Measurements from ENCODE around the gene ISCU. TPM values are rescaled to one million over a fixed set of nuclear protein-coding genes. Genes with fewer than 3 reads are reported as not detected.

Gene ISCU
- total RNA-seq, 1 donor from 2014 or later: 132 TPM

DNA sequence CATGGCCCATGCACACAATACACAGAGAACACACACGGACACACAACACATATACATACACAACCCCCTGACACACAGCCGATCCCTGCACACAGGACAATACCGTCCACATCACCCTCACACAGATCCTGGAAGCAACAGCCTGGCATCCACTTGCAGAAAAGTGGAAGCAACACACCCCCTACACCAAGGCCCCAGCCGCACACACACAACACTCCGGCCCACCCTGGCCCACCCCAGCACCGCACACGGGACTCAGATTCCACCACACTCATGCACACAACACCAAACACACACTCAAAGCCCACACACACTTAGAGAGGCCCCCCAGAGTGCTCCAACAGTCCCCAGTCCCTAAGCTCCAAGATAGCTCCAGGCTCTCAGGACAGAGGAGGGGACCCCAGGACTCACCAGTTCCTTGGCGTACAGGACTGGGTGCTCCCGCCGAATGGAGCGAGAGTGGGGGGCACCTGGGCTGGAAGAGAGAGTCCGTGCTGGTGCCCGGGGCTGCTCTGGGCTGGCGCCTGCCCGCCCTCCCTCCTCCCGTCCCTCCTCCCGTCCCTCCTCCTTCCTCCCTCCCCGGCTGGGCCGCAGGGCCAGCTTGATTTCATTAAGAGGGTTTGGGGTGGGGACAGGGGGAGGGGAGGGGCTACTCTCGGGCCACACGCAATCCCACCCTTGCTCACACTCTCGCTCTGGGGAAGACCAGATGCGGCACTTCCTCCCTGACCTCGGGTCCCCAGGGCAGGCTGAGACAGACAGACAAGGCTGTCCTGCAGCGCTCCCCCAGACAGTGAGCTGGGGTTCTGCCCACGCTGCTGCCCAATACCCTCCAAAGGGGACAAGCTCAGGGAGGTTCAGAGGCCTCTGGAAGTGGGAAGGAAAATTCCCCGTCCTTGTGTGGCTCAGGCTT, 35.4 kb downstream of the ISCU start, which contains the start of gene TMEM119:
Gene TMEM119 (minus strand): TSS at position 526 of the 913 bp plus-strand sequence. CDS start 5,701 bp downstream, outside the sequence.
- intact Hi-C loops (cut with DNase I): no loop called here
- ATAC-seq: peak; percentile 83
- DNase-seq (ENCODE audit: low spot score): peak; percentile 75

DNA sequence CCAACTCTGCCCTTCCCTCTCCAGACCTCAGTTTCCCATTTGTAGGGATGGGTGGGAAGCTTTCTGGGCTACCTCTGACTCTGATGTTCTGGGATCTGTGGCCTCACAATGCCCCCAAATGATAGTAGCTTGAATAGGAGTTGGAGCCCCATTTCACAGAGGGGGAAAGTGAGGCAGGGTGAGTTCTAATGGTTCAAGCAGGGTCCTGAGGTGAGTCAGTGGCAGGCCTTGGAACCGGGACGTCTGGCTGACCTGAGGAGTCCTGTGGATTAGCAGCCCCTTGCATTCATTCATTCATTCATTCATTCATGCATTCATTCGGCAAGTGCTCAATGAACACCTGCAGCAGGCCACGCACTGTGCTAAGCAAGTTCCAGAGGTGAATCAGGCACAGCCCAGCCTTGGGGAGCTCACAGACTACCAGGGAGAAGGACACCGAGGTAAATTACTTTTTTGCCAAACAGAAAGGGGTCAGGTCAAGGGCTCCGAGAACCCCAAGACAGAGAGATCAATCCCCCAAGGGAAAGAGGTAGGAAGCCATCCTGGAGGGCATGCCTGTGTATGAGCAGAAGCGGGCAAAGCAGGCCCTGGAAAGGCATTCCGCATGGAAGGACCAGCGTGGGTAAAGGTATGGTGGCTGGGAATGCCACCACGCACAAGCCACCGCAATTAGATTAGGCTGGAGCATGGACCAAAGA, 36.3 kb downstream of the ISCU start:
- no peak for DNase-seq (ENCODE audit: low spot score)
- intact Hi-C loops (cut with DNase I): no loop called here

DNA sequence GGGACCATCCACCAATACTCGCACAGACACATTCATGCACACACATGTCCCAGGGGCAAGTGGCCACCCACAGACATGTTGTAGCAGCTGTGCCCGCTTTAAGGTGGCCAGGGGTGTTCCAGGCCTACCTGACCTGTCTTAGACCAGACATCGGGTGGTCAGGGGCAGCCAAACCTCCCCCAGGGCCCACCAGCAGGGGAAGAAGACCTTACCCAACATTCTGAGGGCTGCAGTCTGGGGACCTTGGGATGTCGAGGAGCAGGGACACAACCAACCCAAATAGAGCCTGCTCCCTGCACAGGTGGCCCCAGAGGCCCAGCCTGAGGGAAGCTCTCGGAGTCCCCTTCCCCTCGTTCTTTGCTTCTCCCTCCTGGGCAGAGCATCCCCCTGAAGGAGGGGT, 37.1 kb downstream of the ISCU start:
- DNase-seq (ENCODE audit: low spot score): no peak
- intact Hi-C loops (cut with DNase I): no loop called here
- no peak for ATAC-seq

More for the DNA sequence above, 36.3 kb downstream of the ISCU start:
- no peak for ATAC-seq

DNA sequence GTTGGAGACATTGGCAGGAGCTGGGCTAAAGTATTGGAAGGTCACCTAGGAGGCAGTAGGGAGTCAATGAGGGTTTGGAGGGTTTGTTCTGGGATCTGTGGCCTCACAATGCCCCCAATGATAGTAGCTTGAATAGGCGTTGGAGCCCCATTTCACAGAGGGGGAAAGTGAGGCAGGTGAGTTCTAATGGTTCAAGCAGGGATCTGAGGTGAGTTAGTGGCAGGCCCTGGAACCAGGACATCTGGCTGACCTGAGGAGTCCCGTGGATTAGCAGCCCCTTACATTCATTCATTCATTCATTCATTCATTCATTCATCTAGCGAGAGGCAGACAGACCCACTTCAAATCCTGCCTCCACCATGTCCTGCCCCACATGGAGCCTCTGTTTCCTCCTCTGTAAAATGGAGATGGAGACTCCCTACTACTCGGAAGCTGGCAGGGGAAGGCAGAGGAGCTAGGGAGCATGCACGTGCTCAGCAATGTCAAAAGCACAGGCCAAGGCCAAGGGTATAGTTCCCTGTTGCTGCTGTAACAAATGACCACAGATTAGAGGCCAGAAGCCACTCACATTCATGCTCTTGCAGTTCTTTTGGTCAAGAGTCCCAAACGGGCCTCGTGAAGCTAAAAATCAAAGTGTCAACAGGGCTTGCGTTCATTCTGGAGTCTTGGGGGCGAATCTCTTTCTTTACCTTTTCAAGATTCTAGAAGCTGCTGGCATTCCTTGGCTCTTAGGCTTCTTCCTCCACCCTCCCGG, 37.7 kb downstream of the ISCU start:
- DNase-seq (ENCODE audit: low spot score) (no peak), ATAC-seq (no peak)

DNA sequence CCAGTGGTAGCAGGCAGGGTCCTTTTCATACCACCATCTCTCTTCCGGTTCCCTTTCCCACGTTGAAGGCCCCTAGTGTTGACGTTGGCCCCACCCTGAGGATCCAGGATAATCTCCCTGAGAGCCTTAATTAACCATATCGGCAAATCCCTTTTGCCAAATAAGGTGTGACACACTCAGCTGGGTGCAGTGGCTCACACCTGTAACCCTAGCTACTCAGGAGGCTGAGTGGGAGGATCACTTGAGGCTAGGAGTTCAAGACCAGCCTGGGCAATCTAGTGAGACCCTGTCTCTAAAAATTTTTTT, 38.3 kb downstream of the ISCU start:
- no peak for ATAC-seq
- intact Hi-C loops (cut with DNase I): no loop called here
- no peak for DNase-seq (ENCODE audit: low spot score)

More for the DNA sequence above, 37.7 kb downstream of the ISCU start:
- intact Hi-C loops (cut with DNase I): no loop called here

DNA sequence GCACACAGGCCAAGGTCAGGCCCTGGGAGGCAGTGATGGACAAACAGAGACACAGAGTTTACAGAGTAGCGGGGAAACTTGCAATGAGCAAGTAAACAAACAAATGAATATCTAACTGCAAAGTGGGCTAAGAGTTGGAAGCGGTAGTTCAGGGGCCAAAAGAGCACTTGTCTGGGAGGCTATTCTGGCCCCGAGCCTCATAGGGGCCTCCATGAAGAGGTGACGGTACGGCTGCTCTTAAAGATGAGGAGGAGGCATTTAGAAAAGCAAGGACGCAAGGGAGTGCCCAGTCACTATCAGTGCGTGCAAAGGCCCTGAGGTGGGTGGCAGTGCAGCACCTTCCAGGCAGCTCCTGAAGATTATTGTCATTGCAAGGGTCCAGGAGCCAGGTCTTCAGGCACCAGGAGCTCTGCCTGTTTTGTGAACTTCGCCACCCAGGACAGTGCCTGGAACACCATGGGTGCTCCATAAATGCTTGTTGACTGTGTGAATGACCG, 39.9 kb downstream of the ISCU start:
- no peak for DNase-seq (ENCODE audit: low spot score)
- intact Hi-C loops (cut with DNase I): no loop called here
- no peak for ATAC-seq

DNA sequence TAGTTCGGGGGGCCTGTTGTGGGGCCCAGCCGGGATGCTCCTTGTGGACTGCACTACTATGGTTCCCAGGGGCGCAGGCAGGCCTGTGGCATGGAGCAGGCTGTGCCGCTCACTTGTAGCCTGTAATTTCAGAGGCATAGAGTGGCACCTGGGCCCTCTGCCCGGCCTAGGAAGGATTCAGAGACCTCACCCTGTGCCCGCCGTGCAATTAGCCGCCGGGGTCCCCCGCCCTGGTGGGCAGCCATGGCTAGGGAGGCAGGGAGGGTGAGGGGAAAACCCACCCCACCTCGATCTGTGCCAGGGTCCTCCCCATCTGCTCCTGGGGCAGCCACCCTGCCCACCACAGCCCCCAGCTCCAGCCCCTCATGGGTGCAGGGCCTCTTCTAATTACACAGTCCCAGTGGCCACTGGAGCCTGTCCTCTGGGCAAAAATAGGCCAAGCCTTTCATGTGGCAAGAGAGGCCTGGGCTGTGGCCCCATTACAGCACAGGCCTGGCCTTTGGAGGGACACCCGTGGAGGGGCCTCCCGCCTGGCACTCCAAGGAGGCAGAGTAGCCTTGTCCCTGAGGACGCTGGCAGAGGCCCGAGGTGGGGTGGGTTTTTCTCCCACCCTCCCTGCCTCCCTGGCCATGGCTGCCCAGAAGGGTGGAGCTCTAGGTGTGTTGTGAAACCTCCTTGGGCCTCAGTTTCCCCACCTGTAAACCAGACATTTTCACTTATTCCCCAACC, 40.7 kb downstream of the ISCU start:
- intact Hi-C loops (cut with DNase I): no loop called here
- no peak for ATAC-seq
- DNase-seq (ENCODE audit: low spot score): no peak

DNA sequence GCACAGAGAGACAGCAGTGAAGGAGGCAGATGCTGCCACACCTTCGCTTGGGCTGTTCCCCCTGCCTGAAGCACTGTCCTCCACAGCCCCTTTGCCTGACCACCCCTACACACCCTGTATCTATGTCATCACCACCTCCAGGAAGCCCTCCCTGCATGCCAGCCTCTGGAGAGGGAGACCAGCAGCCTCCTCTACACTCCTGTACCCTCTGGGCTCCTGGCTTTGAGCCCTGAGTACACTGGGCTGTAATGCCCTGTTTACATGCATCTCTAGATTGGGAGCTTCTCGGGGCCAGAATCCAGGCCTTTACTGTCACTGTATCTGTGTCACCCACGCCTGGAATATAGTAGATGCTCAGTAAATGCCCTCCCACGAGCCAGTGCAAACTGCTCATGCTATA, 41.3 kb downstream of the ISCU start:
- intact Hi-C loops (cut with DNase I): no loop called here

DNA sequence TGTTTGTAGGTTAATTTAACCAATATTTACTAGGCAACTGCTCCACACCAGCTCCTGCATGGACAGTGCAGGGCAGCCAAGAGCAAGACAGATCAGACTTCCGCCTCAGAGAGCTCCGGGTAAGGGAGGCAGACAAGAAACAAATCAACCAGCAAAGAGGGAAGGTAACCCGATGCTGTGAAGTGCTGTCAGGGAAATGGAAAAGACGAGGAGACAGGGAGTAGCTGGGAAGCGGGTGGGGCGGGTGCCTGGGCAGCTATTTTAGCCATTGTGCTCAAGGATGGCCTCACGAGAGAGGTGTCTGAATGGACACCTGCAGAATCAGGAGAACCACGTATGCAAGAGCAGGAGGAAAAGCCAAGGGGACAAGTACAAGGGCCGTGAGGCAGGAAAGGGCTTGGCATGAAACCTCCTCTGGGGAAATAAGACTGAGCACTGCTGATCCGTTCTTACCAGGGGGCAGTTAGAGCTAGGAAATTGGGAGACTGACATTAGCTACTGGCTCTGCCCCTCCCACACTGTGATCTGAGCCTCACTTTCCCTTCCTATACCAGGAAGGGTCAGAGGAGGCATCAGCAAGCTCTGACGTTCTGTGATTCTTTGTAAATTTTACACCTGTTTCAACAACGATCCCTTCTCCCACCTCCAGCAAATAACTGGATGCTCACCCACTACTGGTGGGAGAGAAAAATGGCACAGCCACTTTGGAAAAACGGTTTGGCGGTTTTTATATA, 42.0 kb downstream of the ISCU start:
- intact Hi-C loops (cut with DNase I): no loop called here
- DNase-seq (ENCODE audit: low spot score): no peak
- no peak for ATAC-seq

More for the DNA sequence above, 41.3 kb downstream of the ISCU start:
- DNase-seq (ENCODE audit: low spot score): no peak
- no peak for ATAC-seq

DNA sequence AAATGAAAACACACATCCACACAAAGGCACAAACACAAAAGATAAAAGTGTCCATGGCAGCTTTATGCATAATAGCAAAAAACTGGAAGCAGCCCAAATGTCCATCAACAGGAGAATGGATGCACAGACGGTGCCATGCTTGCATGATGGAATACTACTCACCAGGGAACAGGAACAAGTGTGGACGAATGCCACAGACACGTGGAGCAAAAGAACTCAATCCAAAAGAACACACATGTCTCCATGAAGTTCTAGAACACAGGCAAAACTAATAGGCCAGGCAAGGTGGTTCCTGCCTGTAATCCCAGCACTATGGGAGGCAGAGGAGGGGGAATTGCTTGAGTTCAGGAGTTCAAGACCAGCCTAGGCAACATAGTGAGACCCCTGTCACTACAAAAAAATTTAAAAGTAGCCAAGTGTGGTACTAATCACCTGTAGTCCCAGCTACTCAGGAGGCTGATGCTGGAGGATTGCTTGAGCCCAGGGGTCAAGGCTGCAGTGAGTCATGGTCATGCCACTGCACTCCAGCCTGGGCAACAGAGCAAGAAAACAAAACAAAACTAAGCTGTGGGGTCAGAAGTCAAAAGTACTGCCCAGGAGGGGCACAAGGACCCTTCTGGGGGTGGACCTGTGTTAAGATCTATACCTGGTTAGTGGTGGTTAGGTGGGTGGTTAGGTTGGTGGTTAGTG, 42.7 kb downstream of the ISCU start:
- ATAC-seq (no peak), DNase-seq (ENCODE audit: low spot score) (no peak)
- intact Hi-C loops (cut with DNase I): no loop called here

DNA sequence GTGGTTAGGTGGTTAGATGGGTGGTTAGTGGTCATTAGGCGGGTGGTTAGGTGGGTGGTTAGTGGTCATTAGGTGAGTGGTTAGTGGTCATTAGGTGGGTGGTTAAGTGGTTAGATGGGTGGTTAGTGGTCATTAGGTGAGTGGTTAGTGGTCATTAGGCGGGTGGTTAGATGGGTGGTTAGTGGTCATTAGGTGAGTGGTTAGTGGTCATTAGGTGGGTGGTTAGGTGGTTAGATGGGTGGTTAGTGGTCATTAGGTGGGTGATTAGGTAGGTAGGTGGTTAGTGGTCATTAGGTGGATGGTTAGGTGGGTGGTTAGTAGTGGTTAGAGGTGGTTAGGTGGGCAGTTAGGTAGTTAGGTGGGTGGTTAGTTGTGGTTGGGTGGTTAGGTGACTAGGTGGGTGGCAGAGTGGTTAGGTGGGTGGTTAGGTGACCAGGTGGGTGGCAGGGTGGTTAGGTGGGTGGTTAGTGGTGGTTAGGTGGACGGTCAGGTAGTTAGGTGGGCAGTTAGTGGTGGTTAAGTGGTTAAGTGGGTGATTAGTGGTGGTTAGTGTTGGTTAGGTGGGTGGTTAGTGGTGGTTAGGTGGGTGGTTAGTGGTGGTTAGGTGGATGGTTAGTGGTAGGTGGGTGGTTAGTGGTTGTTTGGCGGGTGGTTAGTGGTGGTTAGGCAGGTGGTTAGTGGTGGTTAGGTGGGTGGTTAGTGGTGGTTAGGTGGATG, 43.5 kb downstream of the ISCU start:
- ATAC-seq (no peak), DNase-seq (ENCODE audit: low spot score) (no peak)
- intact Hi-C loops (cut with DNase I): no loop called here

DNA sequence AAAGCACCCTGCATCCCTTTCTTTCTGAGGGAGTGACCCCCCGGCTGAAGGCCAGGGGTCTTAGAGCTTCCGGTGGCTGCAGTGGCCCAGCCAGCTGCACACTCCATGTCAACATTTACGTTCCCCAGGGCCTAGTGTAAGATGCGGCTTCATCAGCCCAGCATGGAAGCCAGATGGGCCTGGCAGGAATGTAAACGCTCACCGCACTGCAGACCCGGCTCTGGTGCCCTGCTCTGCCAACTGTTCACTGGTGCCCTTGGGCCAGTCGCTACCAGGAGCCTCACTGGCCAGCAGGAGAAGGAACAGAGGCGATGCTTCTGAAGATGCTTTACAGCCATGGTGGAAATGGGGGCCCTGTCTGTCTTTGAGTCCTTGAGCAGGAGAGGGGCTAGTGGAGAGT, 44.1 kb downstream of the ISCU start:
- ATAC-seq: no peak
- no peak for DNase-seq (ENCODE audit: low spot score)
- intact Hi-C loops (cut with DNase I): no loop called here

DNA sequence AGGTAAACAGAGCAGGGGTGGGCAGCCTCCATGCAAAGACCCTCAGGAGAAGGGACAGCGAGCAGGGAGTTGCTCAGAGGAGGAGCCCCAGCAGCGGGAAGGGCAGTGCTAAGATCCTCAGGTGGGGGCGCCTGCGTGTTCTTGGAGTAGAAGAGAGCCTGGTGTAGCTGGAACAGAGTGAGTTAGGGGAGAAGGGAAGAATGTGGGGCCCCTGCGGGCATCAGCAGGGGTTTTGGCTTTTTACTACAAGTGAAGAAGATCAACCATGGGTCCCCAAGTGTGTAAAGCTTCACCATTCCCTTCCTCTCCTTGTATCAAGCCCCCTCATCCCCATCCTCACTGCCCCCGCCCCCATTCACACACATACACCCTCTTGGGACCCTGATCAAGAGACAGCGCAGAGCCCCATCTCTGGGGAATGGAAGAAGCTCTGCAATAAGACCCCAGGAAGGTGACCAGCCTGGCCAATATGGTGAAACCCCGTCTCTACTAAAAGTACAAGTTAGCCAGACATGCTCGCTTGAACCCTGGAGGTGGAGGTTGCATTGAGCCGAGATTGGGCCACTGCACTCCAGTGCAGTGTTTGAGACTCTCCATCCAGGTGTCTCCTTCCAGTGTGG, 45.7 kb downstream of the ISCU start:
- intact Hi-C loops (cut with DNase I): no loop called here
- DNase-seq (ENCODE audit: low spot score) (no peak), ATAC-seq (no peak)

DNA sequence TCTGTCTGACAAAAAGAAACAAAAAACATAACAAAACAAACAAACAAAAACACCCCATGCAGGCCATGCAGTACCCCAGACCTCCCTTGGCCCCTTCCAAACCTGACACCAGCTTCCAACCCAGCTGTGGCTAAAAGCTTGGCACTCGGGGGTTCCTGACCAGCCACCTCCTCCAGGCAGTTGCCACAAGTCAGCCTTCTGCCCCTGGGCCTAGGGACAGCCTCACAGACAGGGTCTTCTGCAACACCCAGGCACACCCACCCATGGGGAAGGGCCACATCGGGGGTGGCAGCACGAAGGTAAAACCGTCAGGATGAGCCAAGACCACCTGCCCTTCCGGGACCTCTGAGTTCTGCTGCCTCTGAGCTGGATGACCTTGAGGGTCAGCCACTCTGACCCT, 46.2 kb downstream of the ISCU start:
- ATAC-seq: no peak
- DNase-seq (ENCODE audit: low spot score): no peak
- intact Hi-C loops (cut with DNase I): no loop called here

DNA sequence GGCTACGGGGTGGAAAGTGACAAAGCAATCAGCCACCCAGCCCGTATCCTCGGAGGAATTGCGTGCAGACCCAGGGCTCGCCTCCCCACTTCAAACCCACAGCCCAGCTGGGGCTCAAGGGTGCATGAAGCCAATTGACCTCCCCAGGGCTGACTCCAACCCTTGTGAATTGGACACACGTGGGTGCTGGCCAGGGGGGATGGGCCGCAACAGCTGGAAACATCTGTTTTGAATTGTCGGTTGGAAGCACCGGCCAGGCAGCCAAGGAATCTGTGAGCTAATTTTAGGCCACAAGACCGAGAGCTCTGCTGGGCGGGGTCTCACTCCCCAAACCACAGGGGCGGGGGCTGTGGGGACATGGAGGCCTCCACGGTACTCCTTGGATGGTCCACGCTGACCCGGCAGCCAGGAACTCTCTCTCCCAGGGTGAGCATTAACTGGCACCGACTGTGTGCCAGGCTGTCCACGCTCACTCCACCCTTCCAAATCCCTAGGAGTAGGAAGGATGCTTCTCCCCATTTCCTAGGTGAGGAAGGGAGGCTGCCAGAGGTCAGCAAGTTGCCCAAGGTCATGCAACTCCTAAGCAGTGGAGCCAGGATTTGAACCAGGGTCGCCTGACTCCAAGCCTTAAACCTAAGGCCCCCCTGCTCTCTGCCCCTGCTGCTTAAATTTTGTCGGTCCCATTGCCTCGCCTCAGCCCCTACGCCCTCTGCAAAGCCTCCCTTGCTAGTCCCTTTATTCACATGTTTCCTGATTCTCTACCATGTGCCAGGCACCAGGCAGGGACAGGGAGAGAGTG, 47.3 kb downstream of the ISCU start:
- peak; percentile 87 for DNase-seq (ENCODE audit: low spot score)
- peak; percentile 92 for ATAC-seq
- intact Hi-C loops (cut with DNase I): no loop called here

DNA sequence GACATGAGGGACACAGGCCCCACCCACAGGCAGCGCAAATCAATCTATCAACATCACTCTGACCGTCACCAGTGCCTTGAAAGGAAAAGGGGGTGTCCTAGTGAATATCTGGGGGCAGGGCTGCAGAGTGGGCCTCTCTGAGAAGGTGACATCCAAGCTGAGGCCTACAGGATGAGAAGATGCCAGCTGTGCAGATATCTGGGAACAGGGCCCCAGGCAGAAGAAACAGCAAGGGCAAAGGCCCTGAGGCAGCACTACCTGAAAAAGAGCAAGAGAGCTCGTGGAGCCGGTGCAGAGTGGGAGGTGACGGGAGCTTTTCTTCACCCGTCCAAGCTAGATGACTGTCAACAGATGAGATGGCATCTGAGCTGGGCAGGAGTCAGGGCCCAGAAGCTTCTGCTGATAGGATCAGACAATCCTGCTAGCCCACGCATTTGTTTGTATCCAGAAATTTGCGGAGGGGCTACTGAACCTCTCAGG, 48.0 kb downstream of the ISCU start:
- no peak for ATAC-seq
- DNase-seq (ENCODE audit: low spot score): no peak
- intact Hi-C loops (cut with DNase I): no loop called here

All from sciatic nerve (tissue), 2 donors.